ENCODE results near the gene SLCO4A1.

DNA sequence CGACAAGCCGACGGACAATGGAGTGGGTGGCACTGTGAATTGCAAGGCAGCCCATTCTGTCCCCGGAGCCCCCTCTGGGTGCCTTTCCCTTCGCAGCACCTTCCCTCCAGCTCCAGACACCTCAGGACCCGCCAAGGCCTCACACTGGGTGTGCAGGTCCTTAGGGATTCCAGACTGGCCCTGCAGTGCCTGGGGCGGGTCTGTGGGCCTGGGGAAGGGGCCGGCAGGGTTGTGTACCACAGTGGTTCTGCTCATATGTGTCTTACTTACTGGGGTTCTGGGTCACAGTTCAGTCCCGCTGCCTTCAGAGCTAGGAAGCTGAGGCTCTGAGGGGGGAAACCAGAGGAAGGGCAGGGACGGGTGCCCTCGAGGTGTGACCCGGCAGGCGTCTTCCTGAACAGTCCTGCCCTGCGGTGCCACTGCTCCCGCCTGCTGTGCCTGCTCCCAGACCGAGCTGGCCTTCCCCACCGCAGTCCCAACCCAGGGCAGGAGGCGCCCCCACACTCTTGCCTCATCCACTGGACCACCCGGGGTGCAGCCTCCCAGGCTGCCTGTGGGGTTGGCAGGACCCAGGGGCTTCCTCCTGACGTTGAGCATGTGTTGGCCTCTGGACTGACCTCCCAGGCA is 16.3 kb upstream of the SLCO4A1 start:
- TF ChIP-seq CTCF (IDR thresholded peaks at IDR 0.05) = no peak
- TF ChIP-seq POLR2A (IDR thresholded peaks at IDR 0.05) = no peak

Measured in esophagus squamous epithelium (tissue), 4 donors.